Measurements from ENCODE around the gene TMEM218.
"Not testable (repeated sequence)": the region's sequence is repeated elsewhere in the genome, so short reads cannot be mapped to it uniquely, and the experiment has no call there.

TMEM218 gene

DNA sequence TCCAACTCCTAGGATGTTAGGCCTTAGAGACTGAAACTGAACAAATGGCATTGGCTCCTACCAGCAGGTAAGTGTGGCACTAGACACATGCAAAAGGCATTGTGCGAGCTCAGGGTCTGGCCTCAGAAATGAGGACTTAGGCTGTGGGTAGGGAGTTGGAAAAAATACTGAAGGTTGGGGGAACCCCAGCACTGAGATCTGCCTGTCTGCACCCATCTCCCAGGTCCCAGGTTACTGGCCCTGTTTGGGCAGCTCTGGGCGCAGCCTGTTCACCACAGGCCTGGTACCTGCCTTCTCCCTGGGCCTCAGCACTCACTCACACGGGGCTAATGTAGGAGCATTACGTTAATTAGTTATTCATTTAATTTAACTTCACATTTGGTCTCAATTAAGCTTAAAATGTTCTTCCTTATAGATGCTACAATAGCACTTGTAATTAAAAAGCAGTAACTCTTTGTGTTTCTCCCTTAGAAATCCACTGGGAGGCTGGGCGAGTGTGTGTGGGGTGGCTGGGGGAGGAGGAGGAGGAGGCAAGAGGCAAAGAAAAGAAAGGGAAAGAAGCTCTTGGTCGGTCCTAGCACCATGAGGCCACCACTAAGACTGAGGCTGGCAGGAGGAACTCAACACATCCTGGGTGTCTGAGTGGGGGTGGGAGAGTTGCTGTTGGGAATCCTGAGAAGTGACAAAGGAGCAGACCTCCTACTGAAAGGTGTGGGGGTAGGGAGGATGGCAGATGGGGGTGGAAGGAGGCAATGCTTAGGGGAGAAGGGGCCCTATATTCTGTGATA, 19.4 kb downstream of the TMEM218 start:
- Histone ChIP-seq H3K4me3 (ENCODE audit: severe bottlenecking) (no peak overlapping the region), H3K27ac (ENCODE audit: poor library complexity, severe bottlenecking) (peak overlapping the region; percentile 39), H3K36me3 (ENCODE audit: low read depth) (peaks cover 18% of the 10 kb centered on the region), H3K4me1 (ENCODE audit: insufficient read depth, poor library complexity, severe bottlenecking) (peaks cover 8% of the 10 kb centered on the region), H3K9me3 (ENCODE audit: severe bottlenecking) (no peaks in the 10 kb centered on the region), H3K27me3 (ENCODE audit: insufficient read depth, poor library complexity, severe bottlenecking) (no peaks in the 10 kb centered on the region)
- DNase-seq (ENCODE audit: low spot score) (no peak), ATAC-seq (ENCODE audit: low read depth) (peak; percentile 5; the same call in 1 of the 3 replicates)
- TF ChIP-seq, protein P1, sequence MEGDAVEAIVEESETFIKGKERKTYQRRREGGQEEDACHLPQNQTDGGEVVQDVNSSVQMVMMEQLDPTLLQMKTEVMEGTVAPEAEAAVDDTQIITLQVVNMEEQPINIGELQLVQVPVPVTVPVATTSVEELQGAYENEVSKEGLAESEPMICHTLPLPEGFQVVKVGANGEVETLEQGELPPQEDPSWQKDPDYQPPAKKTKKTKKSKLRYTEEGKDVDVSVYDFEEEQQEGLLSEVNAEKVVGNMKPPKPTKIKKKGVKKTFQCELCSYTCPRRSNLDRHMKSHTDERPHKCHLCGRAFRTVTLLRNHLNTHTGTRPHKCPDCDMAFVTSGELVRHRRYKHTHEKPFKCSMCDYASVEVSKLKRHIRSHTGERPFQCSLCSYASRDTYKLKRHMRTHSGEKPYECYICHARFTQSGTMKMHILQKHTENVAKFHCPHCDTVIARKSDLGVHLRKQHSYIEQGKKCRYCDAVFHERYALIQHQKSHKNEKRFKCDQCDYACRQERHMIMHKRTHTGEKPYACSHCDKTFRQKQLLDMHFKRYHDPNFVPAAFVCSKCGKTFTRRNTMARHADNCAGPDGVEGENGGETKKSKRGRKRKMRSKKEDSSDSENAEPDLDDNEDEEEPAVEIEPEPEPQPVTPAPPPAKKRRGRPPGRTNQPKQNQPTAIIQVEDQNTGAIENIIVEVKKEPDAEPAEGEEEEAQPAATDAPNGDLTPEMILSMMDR (IDR thresholded peaks at IDR 0.05; ENCODE audit: poor library complexity, severe bottlenecking) = no peak

DNA sequence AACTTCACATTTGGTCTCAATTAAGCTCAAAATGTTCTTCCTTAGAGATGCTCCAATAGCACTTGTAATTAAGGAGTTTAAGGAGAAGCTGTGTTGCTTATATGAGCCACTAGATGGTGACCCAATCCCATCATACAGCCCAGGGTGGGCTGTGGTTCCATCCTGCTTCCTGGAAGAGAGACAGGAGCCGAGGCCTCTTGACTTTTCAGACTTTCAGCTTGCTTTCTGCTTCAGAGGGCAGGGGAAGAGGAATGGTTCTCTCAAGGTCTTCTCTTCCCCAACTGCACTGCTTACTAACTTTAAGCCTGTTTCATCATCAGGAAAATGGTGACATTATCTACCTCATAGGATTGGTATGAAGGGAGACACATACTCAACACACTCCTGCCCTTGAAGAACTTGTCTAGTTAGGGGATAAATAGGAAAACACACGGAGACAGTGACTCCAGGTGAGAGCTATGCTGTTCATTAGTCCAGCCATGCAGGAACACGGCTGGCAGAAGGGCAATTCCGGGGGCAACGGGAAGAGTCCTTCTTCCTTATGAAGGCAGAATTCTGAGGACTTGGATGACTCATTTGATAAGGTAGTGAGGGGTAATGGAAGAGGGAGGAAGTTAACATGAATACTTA, 20.1 kb downstream of the TMEM218 start:
- ATAC-seq (ENCODE audit: low read depth) (peak; percentile 64), DNase-seq (ENCODE audit: low spot score) (no peak)
- H3K36me3 ChIP-seq (ENCODE audit: low read depth) = peaks cover 18% of the 10 kb centered on the region
- H3K27me3 ChIP-seq (ENCODE audit: insufficient read depth, poor library complexity, severe bottlenecking) = no peaks in the 10 kb centered on the region
- TF ChIP-seq, protein P1 (IDR thresholded peaks at IDR 0.05; ENCODE audit: poor library complexity, severe bottlenecking) = peak; percentile 62
- no peak overlapping the region for H3K4me3 ChIP-seq (ENCODE audit: severe bottlenecking)
- no peaks in the 10 kb centered on the region for H3K9me3 ChIP-seq (ENCODE audit: severe bottlenecking)
- H3K27ac ChIP-seq (ENCODE audit: poor library complexity, severe bottlenecking) = peak overlapping the region; percentile 39
- peaks cover 8% of the 10 kb centered on the region for H3K4me1 ChIP-seq (ENCODE audit: insufficient read depth, poor library complexity, severe bottlenecking)

DNA sequence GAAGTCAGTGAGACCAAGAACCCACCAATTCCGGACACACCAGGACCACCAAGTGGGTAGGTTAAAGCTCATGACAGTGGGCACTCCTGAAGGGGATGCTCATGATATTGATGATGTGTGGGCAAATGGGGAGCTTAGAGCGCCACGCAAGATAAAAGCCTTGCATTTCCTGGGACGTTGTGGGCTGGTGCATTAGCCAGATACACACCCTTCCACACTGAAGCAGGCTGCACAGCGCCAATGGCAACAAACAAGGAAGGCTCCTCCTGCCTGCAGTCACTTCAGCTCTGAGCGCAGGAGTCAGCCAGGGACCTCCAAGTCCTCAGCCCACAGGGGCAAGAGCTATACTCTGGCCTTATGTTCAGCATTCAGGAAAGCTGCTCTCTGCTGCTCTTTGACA, 20.6 kb downstream of the TMEM218 start:
- peak overlapping the region; percentile 39 for H3K27ac ChIP-seq (ENCODE audit: poor library complexity, severe bottlenecking)
- ATAC-seq (ENCODE audit: low read depth) = no peak; the same call in 2 of the 3 replicates
- TF ChIP-seq, protein P1 (IDR thresholded peaks at IDR 0.05; ENCODE audit: poor library complexity, severe bottlenecking) = no peak

DNA sequence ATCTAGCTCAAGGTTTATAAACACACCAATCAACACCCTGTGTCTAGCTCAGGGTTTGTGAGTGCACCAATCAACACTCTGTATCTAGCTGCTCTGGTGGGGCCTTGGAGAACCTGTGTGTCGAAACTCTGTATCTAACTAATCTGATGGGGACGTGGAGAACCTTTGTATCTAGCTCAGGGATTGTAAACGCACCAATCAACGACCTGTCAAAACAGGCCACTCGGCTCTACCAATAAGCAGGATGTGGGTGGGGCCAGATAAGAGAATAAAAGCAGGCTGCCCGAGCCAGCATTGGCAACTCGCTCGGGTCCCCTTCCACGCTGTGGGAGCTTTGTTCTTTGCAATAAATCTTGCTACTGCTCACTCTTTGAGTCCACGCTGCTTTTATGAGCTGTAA, 21.3 kb downstream of the TMEM218 start:
- H3K27me3 ChIP-seq (ENCODE audit: insufficient read depth, poor library complexity, severe bottlenecking); H3K4me3 ChIP-seq (ENCODE audit: severe bottlenecking); DNase-seq (ENCODE audit: low spot score); H3K27ac ChIP-seq (ENCODE audit: poor library complexity, severe bottlenecking); H3K4me1 ChIP-seq (ENCODE audit: insufficient read depth, poor library complexity, severe bottlenecking); H3K9me3 ChIP-seq (ENCODE audit: severe bottlenecking); ATAC-seq (ENCODE audit: low read depth): not testable (repeated sequence)
- H3K36me3 ChIP-seq (ENCODE audit: low read depth) = peaks cover 21% of the 10 kb centered on the region

More for the DNA sequence above, 20.6 kb downstream of the TMEM218 start:
- Histone ChIP-seq H3K4me1 (ENCODE audit: insufficient read depth, poor library complexity, severe bottlenecking) (peaks cover 8% of the 10 kb centered on the region), H3K36me3 (ENCODE audit: low read depth) (peaks cover 18% of the 10 kb centered on the region), H3K27me3 (ENCODE audit: insufficient read depth, poor library complexity, severe bottlenecking) (no peaks in the 10 kb centered on the region), H3K4me3 (ENCODE audit: severe bottlenecking) (no peak overlapping the region), H3K9me3 (ENCODE audit: severe bottlenecking) (no peaks in the 10 kb centered on the region)
- no peak for DNase-seq (ENCODE audit: low spot score)

DNA sequence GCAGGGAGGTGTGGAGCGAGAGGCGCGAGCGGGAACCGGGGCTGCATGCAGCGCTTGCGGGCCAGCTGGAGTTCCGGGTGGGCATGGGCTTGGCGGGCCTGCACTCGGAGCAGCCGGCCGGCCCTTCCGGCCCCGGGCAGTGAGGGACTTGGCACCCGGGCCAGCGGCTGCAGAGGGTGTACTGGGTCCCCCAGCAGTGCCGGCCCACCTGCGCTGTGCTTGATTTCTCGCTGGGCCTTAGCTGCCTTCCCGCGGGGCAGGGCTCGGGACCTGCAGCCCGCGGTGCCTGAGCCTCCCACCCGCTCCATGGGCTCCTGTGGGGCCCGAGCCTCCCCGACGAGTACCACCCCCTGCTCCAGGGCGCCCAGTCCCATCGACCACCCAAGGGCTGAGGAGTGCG, 21.9 kb downstream of the TMEM218 start:
- H3K27me3 ChIP-seq (ENCODE audit: insufficient read depth, poor library complexity, severe bottlenecking); H3K27ac ChIP-seq (ENCODE audit: poor library complexity, severe bottlenecking); H3K9me3 ChIP-seq (ENCODE audit: severe bottlenecking); H3K4me3 ChIP-seq (ENCODE audit: severe bottlenecking); DNase-seq (ENCODE audit: low spot score); H3K4me1 ChIP-seq (ENCODE audit: insufficient read depth, poor library complexity, severe bottlenecking); ATAC-seq (ENCODE audit: low read depth): not testable (repeated sequence)
- H3K36me3 ChIP-seq (ENCODE audit: low read depth) = peaks cover 25% of the 10 kb centered on the region

Measured in RWPE2 (cell line).